ENCODE results near the gene MROH9.

DNA sequence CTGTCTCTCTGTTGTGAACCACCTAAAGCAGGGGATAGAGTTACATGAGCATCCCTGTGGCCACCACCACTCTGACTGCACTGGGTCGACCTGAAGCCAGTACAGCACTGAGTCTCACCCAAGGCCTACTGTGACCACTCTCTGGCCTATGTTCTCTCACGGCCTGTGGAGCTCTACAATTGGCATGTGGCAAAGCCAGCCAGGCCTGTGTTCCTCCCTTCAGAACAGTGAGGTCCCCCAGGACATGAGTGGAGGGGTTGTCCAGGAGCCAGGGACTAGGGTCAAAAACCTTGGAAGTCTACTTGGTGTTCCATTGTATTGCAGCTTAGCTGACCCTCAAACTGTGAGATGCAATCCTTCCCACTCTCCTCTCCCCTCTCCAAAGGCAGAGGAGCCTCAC, 112.7 kb downstream of the MROH9 start:
- no peak for TF ChIP-seq EZH2 (IDR thresholded peaks at IDR 0.05; ENCODE audit: low read length)
- TF ChIP-seq, protein P1, sequence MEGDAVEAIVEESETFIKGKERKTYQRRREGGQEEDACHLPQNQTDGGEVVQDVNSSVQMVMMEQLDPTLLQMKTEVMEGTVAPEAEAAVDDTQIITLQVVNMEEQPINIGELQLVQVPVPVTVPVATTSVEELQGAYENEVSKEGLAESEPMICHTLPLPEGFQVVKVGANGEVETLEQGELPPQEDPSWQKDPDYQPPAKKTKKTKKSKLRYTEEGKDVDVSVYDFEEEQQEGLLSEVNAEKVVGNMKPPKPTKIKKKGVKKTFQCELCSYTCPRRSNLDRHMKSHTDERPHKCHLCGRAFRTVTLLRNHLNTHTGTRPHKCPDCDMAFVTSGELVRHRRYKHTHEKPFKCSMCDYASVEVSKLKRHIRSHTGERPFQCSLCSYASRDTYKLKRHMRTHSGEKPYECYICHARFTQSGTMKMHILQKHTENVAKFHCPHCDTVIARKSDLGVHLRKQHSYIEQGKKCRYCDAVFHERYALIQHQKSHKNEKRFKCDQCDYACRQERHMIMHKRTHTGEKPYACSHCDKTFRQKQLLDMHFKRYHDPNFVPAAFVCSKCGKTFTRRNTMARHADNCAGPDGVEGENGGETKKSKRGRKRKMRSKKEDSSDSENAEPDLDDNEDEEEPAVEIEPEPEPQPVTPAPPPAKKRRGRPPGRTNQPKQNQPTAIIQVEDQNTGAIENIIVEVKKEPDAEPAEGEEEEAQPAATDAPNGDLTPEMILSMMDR (optimal IDR thresholded peaks at IDR 0.05 in 1 of 3, IDR thresholded peaks at IDR 0.05 in 1 of 3, conservative IDR thresholded peaks at IDR 0.05 in 1 of 3; ENCODE audit: extremely low read depth in 1 of 3, insufficient read depth in 2 of 3, low read length in 3 of 3): no peak
